ENCODE results near the gene OLFML3. TPM values are rescaled to one million over a fixed set of nuclear protein-coding genes. Genes with fewer than 3 reads are reported as not detected.

OLFML3 gene
- total and polyA plus RNA-seq, 2 donors (not counting 1 experiment from before 2014, with no cell fraction given): 0.32 TPM; not detected in 1

- peaks cover 9% of the 10 kb centered on the region for H3K4me1 Mint-ChIP-seq
- WGBS (ENCODE audit: insufficient coverage): 95% methylated on average over 5 of the region's 5 CpGs
- DNase-seq (no peak), ATAC-seq (ENCODE audit: low read depth) (no peak)
- CTCF ChIA-PET: no interaction called here
- Histone ChIP-seq H4K20me1 (ENCODE audit: control insufficient read depth, insufficient read depth, low read length, poor library complexity, severe bottlenecking) (no peaks in the 10 kb centered on the region), H3K27ac (ENCODE audit: low read length in 2 of 2) (no peak overlapping the region), H3K9me3 (ENCODE audit: control extremely low read depth in 1 of 3, control insufficient read depth in 2 of 3, insufficient read depth in 1 of 3, low read length in 2 of 3) (peaks cover 2 to 28% (median 16%) of the 10 kb centered on the region in 3 donors), H3K4me2 (replicated peaks; ENCODE audit: low read depth, low read length, poor library complexity, severe bottlenecking) (no peak overlapping the region), H3K4me1 (ENCODE audit: control insufficient read depth in 2 of 2, insufficient read depth in 2 of 2, low read length in 2 of 2) (no peaks in the 10 kb centered on the region), H3K36me3 (replicated peaks in 1 of 2; ENCODE audit: control extremely low read depth in 1 of 2, control insufficient read depth in 1 of 2, extremely low read depth in 1 of 2, insufficient read depth in 2 of 2, low read length in 1 of 2) (no peaks in the 10 kb centered on the region), H3K27me3 (replicated peaks in 1 of 4; ENCODE audit: control extremely low read depth in 1 of 4, control insufficient read depth in 3 of 4, insufficient read depth in 4 of 4, low read length in 3 of 4) (no peaks in the 10 kb centered on the region), H3K79me2 (ENCODE audit: control insufficient read depth, insufficient read depth, low read length) (no peaks in the 10 kb centered on the region), H3K9ac (ENCODE audit: low read length) (no peak overlapping the region), H2AFZ (ENCODE audit: insufficient read depth, low read depth, low read length, poor library complexity, severe bottlenecking) (no peak overlapping the region), H3K4me3 (ENCODE audit: control extremely low read depth in 1 of 5, extremely low read depth in 1 of 5, insufficient read depth in 1 of 5, low read depth in 2 of 5, low read length in 4 of 5) (no peak overlapping the region)
- POLR2A ChIA-PET: no interaction called here
- H3K9me3 Mint-ChIP-seq (ENCODE audit: insufficient read depth): peaks cover 8% of the 10 kb centered on the region
- H3K27me3 Mint-ChIP-seq: no peaks in the 10 kb centered on the region
- intact Hi-C loops (cut with micrococcal nuclease): no loop called here
- H3K4me3 Mint-ChIP-seq: no peak overlapping the region
- no peak overlapping the region for H3K27ac Mint-ChIP-seq
- TF ChIP-seq EZH2 (IDR thresholded peaks at IDR 0.05; ENCODE audit: borderline replicate concordance, insufficient read depth, low read depth, low read length, poor library complexity, severe bottlenecking) (no peak), CTCF (IDR thresholded peaks at IDR 0.05) (no peak)
Measured at GRCh38 chr1:113993072-113993471, 13.8 kb downstream of the OLFML3 start.

DNA sequence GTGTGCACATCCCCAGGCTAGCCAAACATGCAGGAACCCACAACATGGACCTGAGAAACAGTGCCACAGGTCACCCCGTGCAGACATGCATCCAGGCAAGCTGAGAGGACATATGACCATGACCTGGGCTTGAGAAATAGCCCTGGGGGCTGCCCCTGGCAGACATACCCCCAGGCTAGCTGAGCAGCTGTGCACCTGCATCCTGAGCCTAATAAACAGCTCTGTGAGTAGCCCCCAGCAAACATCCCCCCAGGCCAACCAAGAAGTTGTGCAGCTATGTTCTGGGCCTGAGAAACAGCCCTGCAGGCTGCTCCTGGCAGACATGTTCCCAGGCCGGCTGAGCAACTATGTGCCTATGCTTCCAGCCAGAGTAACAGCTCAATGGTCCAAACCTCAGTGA, 14.5 kb downstream of the OLFML3 start:
- intact Hi-C loops (cut with micrococcal nuclease): no loop called here
- ChIA-PET POLR2A (no interaction called here), CTCF (no interaction called here)
- no peak overlapping the region for H3K27ac Mint-ChIP-seq
- ATAC-seq (ENCODE audit: low read depth): no peak
- H2AFZ ChIP-seq (ENCODE audit: insufficient read depth, low read depth, low read length, poor library complexity, severe bottlenecking): no peak overlapping the region
- peaks cover 8% of the 10 kb centered on the region for H3K9me3 Mint-ChIP-seq (ENCODE audit: insufficient read depth)
- no peaks in the 10 kb centered on the region for H4K20me1 ChIP-seq (ENCODE audit: control insufficient read depth, insufficient read depth, low read length, poor library complexity, severe bottlenecking)
- TF ChIP-seq EZH2 (IDR thresholded peaks at IDR 0.05; ENCODE audit: borderline replicate concordance, insufficient read depth, low read depth, low read length, poor library complexity, severe bottlenecking): no peak
- no peak for TF ChIP-seq CTCF (IDR thresholded peaks at IDR 0.05)
- DNase-seq: no peak
- no peaks in the 10 kb centered on the region for H3K4me1 ChIP-seq (ENCODE audit: control insufficient read depth in 2 of 2, insufficient read depth in 2 of 2, low read length in 2 of 2)
- H3K79me2 ChIP-seq (ENCODE audit: control insufficient read depth, insufficient read depth, low read length): no peaks in the 10 kb centered on the region
- peaks cover 9% of the 10 kb centered on the region for H3K4me1 Mint-ChIP-seq
- H3K36me3 ChIP-seq (replicated peaks in 1 of 2; ENCODE audit: control extremely low read depth in 1 of 2, control insufficient read depth in 1 of 2, extremely low read depth in 1 of 2, insufficient read depth in 2 of 2, low read length in 1 of 2): no peaks in the 10 kb centered on the region
- H3K4me3 Mint-ChIP-seq: no peak overlapping the region
- H3K4me2 ChIP-seq (replicated peaks; ENCODE audit: low read depth, low read length, poor library complexity, severe bottlenecking): no peak overlapping the region
- H3K4me3 ChIP-seq (ENCODE audit: control extremely low read depth in 1 of 5, extremely low read depth in 1 of 5, insufficient read depth in 1 of 5, low read depth in 2 of 5, low read length in 4 of 5): no peak overlapping the region
- H3K9ac ChIP-seq (ENCODE audit: low read length): no peak overlapping the region
- peaks cover 2 to 28% (median 13%) of the 10 kb centered on the region in 3 donors for H3K9me3 ChIP-seq (ENCODE audit: control extremely low read depth in 1 of 3, control insufficient read depth in 2 of 3, insufficient read depth in 1 of 3, low read length in 2 of 3)
- peaks cover 5% of the 10 kb centered on the region for H3K27me3 Mint-ChIP-seq
- WGBS (ENCODE audit: insufficient coverage): 85% methylated on average over 2 of the region's 2 CpGs
- H3K27me3 ChIP-seq (replicated peaks in 1 of 4; ENCODE audit: control extremely low read depth in 1 of 4, control insufficient read depth in 3 of 4, insufficient read depth in 4 of 4, low read length in 3 of 4): no peaks in the 10 kb centered on the region
- H3K27ac ChIP-seq (ENCODE audit: low read length in 2 of 2): no peak overlapping the region

All from B cell (primary cell).